T-helper 22 cell (primary cell): ENCODE results near the gene MPND.
A peak's percentile ranks its signal among the peaks of the same experiment; 100 is the strongest.

Source experiments
- DNase-seq: peaks from one replicate; pipeline ENCODE4 v3.0.0-alpha.2; 2020; ENCODE audit warnings: low read depth

The MPND gene, protein sequence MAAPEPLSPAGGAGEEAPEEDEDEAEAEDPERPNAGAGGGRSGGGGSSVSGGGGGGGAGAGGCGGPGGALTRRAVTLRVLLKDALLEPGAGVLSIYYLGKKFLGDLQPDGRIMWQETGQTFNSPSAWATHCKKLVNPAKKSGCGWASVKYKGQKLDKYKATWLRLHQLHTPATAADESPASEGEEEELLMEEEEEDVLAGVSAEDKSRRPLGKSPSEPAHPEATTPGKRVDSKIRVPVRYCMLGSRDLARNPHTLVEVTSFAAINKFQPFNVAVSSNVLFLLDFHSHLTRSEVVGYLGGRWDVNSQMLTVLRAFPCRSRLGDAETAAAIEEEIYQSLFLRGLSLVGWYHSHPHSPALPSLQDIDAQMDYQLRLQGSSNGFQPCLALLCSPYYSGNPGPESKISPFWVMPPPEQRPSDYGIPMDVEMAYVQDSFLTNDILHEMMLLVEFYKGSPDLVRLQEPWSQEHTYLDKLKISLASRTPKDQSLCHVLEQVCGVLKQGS

DNA sequence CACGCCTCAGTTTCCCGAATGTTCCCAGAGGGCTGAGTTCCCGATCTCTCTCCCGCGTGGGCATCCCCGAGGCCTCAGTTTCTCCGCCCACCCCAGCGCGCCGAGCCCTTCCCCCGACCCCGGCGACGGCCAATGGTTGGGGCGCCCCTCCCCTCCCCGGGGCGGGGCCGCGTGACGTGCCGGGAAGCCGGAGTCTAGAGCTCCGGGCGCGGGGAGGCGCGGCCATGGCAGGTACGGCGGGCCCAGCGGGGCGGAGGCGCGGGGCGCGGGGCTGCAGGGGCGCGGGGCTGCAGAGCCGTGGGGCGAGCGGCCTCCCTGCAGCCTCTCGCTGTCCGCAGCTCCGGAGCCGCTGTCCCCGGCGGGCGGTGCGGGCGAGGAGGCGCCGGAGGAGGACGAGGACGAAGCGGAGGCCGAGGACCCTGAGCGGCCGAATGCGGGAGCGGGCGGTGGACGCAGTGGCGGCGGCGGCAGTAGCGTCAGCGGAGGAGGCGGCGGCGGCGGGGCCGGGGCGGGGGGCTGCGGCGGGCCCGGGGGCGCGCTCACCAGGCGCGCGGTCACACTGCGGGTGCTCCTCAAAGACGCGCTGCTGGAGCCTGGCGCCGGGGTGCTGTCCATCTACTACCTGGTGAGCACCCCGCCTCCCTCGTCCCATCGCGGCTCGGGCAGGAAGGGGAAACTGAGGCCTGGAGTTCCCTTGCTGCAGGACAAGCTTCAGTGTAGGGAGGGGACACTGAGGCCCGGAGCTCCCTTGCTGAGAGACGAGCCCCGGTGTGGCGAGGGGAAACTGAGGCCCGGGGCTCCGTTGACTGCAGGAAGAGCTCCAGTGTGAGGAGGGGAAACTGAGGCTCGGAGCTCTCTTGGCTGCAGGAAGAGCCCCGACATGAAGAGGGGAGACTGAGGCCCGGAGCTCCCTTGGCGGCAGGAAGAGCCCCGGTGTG, at the start of gene MPND:
MPND (plus strand) TSS at position 193 of the 938 bp plus-strand sequence; CDS start at position 225, 32 bp downstream.
- peak; percentile 84 for DNase-seq

- DNase-seq, result no peak
These were observed 49.0 kb upstream of the MPND start for GRCh38 chr19:4294389-4294788.

DNA sequence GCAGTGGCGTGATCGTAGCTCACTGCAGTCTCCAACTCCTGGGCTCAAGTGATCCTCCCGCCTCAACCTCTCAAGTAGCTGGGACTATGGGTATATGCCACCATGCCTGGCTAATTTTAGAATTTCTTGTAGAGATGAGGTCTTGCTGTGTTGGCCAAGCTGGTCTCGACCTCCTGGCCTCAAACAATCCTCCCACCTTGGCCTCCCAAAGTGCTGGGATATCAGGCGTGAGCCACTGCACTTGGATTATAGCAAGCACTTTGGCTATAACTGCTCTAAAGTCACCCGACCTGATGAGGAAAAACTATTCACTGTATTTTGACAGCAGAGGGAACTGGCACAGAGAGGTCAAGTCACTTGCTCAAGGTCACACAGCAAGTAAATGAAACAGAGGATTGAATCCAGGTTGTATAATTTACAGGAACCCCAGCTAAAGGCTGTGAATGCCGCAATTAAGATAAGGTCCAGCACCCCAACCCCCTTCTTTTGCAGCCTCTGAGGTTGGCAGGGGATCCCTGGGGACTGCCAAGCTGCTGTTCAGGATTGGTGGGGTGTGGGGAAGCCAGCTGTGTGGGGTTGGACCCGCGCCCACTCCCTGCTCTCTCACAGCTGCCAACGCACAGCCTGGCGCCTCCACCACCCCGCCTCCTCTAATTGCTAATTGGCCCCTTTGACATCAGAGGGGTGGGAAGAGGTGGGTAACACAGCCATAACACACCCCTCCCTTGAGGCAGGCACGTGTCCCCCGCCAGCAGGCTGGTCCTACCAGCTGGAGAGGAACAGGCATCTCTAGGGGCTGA, 47.2 kb upstream of the MPND start:
- DNase-seq, result no peak

DNA sequence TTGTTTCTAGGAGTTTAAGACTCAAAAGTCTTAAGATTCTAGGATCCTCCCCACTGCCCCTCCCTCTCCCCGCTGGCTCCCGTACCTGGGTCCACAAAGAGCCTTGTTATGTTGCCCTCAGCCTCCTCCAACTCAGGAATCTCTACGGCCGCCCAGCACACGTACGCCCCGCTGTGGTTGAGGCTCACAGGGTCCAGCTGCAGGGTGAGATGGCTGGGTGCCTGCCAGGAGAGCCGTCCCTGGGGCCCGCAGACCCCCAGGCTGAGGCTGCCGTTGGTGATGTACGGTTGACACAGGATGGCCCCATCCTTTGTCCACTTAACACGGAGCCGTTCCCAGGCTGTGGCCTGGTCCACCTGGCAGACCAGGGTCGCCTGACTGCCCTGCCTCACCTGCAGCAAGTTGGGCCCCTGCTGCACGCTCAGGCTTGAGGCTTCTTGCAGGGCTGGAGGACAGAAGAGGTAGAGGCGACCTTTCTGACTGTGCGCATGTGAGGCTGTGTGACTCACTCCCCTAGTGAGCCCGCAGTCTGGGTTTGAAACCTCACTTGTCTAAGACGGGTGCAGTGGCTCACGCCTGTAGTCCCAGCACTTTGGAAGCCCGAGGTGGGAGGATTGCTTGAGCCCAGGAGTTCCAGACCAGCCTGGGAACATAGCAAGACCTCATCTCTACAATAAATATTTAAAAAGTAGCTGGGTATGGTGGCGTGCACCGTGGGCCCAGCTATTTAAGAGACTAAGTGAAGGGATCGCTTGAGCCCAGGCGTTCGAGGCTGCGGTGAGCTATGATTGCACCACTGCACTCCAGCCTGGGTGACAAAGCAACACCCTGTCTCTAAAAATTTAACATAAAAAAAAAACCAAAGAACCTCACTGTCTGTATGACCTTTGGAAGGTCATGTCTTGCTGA, 45.2 kb upstream of the MPND start:
- DNase-seq, result no peak

DNA sequence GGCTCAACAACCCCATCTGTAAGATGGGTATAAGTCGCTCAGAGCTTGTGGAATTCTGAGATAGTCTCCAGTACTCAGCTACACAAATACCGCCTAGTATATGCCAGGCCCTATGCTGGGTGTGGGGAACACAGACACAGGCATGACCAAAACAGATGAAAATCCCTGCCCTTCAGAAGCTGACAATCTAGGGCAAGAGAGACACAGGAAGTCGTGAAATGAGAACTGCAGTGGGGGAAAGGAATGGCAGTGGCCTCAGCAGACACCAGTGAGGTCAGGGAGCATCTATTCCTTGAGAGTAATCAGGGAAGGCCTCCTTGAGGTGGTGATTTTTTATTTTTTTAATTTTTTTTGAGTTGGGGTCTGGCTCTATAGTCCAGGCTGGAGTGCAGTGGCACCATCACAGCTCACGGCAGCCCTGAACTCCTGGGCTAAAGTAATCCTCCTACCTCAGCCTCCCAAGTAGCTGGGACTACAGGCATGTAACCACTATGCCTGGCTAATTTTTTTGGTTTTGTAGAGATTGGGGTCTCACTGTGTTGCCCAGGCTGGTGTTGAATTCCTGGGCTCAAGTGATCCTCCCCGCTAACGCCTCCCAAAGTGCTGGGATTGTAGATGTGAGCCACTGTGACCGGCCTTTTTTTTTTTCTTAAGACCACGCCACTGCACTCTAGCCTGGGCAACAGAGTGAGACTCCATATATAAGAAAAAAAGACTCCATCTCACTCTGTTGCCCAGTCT, 44.4 kb upstream of the MPND start:
- DNase-seq, result no peak

GRCh38 chr19:4300589-4300988, 42.8 kb upstream of the MPND start:
- DNase-seq, result no peak

GRCh38 chr19:4301590-4302242, 41.6 kb upstream of the MPND start:
- no peak for DNase-seq

DNA sequence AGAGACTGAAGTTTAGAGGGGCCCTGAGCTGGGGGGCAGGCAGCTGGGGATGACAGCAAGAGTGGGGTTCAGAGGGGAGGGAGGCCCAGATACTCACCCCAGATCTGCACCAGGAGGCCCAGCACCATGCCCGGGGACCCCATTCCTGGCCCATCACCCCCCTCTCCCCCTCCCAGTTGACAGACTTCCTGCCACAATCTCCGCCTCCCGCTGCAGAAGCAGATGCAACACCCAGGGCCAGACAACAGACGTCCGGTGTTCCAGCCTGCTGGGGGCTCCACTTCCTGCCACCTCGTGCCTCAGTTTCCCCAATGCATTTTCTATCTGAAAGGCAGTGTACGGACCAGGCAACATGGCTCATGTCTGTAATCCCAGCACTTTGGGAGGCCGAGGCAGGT, 41.1 kb upstream of the MPND start, which contains the start of gene TMIGD2:
TMIGD2 (minus strand) TSS at position 147 of the 398 bp plus-strand sequence; CDS start at position 143, 4 bp downstream.
- no peak for DNase-seq

- DNase-seq, result no peak
These were observed 39.4 kb upstream of the MPND start for GRCh38 chr19:4303819-4304537.

DNA sequence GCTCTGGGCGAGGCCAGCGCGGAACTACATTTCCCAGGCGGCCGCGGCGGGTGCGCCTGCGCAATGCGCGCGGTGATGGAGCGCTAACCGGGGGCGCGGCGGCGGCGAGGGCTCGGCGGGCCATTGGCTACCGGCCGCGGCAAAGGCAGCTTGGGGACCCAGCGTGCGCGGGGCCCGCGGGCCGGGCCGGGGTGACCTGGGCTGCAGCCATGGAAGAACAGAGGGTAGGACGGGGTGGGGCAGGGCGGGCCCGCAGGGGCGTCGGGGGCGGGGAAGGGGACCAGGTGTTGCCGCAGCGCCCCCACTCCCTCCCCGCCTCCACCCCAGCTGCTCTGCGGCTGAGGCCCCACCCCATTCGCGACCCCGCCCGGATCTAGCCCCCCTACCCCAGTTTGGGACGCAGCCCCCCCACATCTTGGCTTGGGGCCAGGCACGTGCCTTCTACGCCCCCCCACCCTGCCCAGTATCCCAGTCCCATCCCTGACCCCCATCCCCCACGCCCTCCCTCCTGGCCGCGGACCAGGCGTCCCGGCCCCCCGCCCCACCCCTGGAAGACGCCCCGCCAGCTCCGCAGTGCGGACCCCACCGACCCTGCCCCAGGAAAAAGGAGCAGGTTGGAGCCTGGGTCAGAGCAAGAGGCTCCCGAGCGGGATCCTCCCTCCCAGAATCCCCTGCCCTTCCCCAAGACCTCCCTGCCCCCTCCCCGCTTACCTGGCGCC, 38.7 kb upstream of the MPND start, which contains the start of gene FSD1:
FSD1 (plus strand) TSS at position 61 of the 719 bp plus-strand sequence; CDS start at position 210, 149 bp downstream.
- DNase-seq, result no peak

DNA sequence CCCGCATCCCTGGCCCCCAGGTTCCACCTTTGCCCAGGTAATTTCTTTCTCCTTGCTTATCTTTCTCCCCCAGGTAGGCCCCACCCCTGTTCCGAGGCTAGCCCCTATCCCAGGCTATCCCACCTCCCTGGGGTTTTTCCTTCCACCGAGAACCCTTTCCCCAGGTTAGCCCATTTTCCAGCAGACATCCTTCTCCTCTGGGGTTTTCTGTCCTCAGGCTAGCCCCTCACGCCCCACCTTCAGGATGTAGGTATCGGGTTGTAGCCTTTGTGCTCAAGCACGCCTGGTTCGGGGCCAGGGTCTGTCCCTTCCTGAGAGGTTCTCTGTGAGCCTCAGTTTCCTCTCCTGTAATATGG, 38.1 kb upstream of the MPND start:
- no peak for DNase-seq

DNA sequence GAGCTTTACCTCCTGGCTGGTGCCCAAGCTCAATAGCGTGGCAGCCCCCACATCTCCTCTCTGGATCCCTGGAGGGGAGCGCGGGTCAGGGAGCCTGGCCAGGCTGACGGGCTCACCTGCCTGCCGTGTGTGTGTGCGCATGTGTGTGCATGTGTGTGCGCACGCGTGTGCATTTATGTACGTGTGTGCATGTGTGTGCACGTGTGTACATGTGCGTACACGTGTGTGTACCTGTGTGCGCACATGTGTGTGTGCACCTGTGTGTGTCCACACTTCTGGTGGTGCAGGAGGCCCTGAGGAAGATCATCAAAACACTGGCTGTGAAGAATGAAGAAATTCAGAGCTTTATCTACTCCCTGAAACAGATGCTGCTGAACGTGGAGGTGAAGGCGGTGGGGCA, 37.7 kb upstream of the MPND start:
- DNase-seq, result no peak

DNA sequence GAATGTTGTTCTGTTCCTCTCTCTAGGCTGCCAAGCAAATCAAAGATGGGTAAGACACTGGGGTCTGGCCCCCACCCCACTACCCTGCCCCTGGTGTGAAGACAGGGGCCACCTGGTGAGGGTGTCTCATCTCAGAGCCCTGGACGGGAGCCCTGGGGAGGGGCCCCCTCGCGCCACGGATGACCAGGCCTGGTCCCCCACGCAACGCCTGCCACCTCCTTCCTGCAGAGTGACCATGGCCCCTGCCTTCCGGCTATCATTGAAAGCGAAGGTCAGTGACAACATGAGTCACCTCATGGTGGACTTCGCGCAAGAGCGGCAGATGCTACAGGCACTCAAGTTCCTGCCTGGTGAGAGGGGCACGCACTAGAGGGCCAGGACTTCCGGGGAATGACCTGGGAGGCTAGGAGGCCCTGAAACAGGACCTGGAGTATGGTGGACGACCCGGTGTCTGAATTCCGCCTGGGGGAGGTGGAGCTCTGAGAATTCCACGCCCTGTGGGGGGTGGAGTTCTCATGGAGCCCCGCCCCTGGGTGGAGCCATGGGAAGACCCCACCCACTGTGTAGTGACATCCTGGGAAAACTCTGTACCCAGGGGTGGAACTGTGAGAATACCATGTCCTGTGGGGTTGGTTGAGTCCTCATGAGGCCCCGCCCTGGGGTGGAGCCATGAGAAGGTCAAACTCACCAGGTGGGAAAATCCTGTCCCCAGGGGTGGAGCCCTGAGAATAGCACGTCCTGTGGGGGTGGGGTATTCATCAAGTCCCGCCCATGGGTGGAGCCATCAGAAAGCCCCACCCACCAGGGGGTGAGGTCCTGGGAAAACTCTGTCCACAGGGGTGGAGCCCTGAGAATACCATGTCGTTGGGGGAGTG, 32.9 kb upstream of the MPND start:
- DNase-seq, result no peak

- DNase-seq, result no peak
These were observed 29.4 kb upstream of the MPND start for GRCh38 chr19:4313847-4314490.

DNA sequence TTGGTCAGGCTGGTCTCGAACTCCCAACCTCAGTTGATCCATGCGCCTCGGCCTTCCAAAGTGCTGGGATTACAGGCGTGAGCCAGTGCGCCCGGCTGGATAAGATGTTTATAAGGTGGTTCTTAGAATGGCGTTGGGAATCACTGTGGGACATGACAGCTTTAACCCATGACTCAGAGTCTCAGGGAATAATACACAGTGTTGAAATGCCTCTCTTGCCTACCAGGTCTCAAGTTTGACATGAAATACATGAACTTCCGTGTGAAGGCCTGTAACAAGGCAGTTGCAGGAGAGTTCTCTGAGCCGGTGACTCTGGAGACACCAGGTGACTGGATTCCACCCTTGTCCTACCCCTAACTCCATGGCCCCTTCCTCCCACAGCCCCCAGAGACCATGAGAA, 26.4 kb upstream of the MPND start:
- DNase-seq, result no peak

DNA sequence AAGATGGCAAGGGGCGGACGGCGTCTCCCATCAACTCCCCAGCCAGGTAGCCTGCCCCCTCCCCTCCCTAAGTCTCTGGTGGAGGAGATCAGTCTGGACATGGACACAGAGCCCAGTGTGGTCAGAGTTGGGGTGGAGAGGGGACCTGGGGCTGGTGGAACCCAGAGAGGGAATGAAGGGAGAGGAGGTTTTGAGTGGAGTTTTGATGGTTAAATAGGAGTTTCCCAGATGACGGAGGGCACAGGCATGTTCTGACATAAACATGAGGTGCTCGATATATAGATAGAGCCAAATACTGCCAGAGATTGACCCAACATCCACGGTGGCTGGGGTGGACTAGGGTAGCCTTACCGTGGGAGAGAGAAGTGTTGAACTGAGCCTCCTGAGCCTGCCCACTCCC, 24.9 kb upstream of the MPND start:
- no peak for DNase-seq
